Ascending aorta (tissue), 2 donors: ENCODE data around the gene FAM241B. TPM values are rescaled to one million over a fixed set of nuclear protein-coding genes. Genes with fewer than 3 reads are reported as not detected.

Experiments used
- DNase-seq, 2 donors: peaks; one replicate each; pipeline ENCODE4 v3.0.0-alpha.2; 2019; ENCODE audit warnings: low spot score in 2 of 2
- H3K27ac ChIP-seq, 2 donors: fragments of 200-600 bp; sonication (generic); one replicate each; pipeline ENCODE4 v1.5.1; 2016 to 2017; ENCODE audit warnings: mild to moderate bottlenecking in 1 of 2
- H3K27me3 ChIP-seq: fragments of 200-600 bp; sonication (generic); one replicate; pipeline ENCODE4 v1.5.1; 2017
- H3K36me3 ChIP-seq, 2 donors: fragments of 200-600 bp; sonication (generic); one replicate each; pipeline ENCODE4 v1.5.1; 2016
- H3K4me1 ChIP-seq, 2 donors: fragments of 200-600 bp; sonication (generic); one replicate each; pipeline ENCODE4 v1.5.1; 2016 to 2017; ENCODE audit warnings: mild to moderate bottlenecking in 1 of 2
- H3K4me3 ChIP-seq, 2 donors: fragments of 200-600 bp; sonication (generic); one replicate each; pipeline ENCODE4 v1.5.1; 2016 to 2017; ENCODE audit warnings: mild to moderate bottlenecking in 1 of 2
- H3K9me3 ChIP-seq, 2 donors: fragments of 200-600 bp; sonication (generic); one replicate each; pipeline ENCODE4 v1.5.1; 2016
- intact Hi-C: fragments of 100-400 bp; cut with DNase I; formaldehyde crosslinking; loops from one replicate; pipeline ENCODE4 v1.15.1; 2023
- total RNA-seq: library from RNA; depleted of rRNA; stranded (reverse); fragments of >200 nt; gene quantifications from one replicate; pipeline ENCODE4 v1.1.0, GENCODE V29; 2016
- TF ChIP-seq, protein P1 (sequence below), 3 experiments: fragments of 200-600 bp in 2 of 3; fragments of 450-650 bp in 1 of 3; sonication (generic) in 2 of 3; IDR thresholded peaks; one replicate each; pipeline ENCODE4 v1.5.1; 2016 to 2019; ENCODE audit warnings: antibody characterized with exemption in 3 of 3, mild to moderate bottlenecking in 1 of 3, moderate library complexity in 1 of 3

The FAM241B gene
- total RNA-seq, 1 donor from 2014 or later: not detected

GRCh38 chr10:69665474-69666320 lies 35.6 kb downstream of the FAM241B start:
- intact Hi-C loops: no loop called here
- Histone ChIP-seq H3K27me3 (no peaks in the 10 kb centered on the region), H3K4me3 (no peak overlapping the region), H3K27ac (no peak overlapping the region), H3K9me3 (no peaks in the 10 kb centered on the region), H3K4me1 (no peaks in the 10 kb centered on the region), H3K36me3 (no peaks in the 10 kb centered on the region)
- TF ChIP-seq, protein P1, sequence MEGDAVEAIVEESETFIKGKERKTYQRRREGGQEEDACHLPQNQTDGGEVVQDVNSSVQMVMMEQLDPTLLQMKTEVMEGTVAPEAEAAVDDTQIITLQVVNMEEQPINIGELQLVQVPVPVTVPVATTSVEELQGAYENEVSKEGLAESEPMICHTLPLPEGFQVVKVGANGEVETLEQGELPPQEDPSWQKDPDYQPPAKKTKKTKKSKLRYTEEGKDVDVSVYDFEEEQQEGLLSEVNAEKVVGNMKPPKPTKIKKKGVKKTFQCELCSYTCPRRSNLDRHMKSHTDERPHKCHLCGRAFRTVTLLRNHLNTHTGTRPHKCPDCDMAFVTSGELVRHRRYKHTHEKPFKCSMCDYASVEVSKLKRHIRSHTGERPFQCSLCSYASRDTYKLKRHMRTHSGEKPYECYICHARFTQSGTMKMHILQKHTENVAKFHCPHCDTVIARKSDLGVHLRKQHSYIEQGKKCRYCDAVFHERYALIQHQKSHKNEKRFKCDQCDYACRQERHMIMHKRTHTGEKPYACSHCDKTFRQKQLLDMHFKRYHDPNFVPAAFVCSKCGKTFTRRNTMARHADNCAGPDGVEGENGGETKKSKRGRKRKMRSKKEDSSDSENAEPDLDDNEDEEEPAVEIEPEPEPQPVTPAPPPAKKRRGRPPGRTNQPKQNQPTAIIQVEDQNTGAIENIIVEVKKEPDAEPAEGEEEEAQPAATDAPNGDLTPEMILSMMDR (IDR thresholded peaks at IDR 0.05): no peak
- no peak for DNase-seq

GRCh38 chr10:69666756-69667155 lies 36.7 kb downstream of the FAM241B start:
- Histone ChIP-seq H3K4me1 (no peaks in the 10 kb centered on the region), H3K27ac (no peak overlapping the region), H3K9me3 (no peaks in the 10 kb centered on the region), H3K27me3 (no peaks in the 10 kb centered on the region), H3K4me3 (no peak overlapping the region), H3K36me3 (no peaks in the 10 kb centered on the region)
- DNase-seq: no peak
- intact Hi-C loops: no loop called here
- TF ChIP-seq, protein P1 (IDR thresholded peaks at IDR 0.05): no peak

- TF ChIP-seq, protein P1 (IDR thresholded peaks at IDR 0.05): no peak
- no peak for DNase-seq
- Histone ChIP-seq H3K4me1 (no peaks in the 10 kb centered on the region), H3K36me3 (no peaks in the 10 kb centered on the region), H3K27me3 (no peaks in the 10 kb centered on the region), H3K9me3 (no peaks in the 10 kb centered on the region), H3K4me3 (no peak overlapping the region), H3K27ac (no peak overlapping the region)
- intact Hi-C loops: no loop called here
Measured at GRCh38 chr10:69668721-69669120, 38.7 kb downstream of the FAM241B start.

DNA sequence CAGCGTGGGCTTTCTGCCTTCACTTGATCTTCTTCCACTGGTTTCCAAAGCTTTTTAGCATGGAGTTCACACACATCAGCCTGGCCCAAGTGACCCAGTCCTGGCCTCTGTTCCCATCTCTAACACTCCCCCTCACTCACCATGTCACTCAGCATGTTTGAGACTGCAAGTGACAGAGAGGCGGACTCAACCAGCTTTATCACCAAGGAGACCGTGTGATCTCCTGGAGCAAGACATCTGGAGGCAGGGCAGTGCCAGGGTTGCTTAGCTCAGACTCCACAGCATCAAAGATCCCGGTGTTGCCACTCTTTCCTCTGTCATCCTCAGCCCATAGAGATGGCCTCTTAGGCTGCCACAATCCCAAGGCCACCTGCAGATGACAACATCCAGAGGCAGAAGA lies 39.4 kb downstream of the FAM241B start:
- no peaks in the 10 kb centered on the region for H3K9me3 ChIP-seq
- no peak for DNase-seq
- intact Hi-C loops: no loop called here
- no peaks in the 10 kb centered on the region for H3K27me3 ChIP-seq
- no peaks in the 10 kb centered on the region for H3K36me3 ChIP-seq
- no peaks in the 10 kb centered on the region for H3K4me1 ChIP-seq
- H3K4me3 ChIP-seq: no peak overlapping the region
- H3K27ac ChIP-seq: no peak overlapping the region
- TF ChIP-seq, protein P1 (IDR thresholded peaks at IDR 0.05): no peak

DNA sequence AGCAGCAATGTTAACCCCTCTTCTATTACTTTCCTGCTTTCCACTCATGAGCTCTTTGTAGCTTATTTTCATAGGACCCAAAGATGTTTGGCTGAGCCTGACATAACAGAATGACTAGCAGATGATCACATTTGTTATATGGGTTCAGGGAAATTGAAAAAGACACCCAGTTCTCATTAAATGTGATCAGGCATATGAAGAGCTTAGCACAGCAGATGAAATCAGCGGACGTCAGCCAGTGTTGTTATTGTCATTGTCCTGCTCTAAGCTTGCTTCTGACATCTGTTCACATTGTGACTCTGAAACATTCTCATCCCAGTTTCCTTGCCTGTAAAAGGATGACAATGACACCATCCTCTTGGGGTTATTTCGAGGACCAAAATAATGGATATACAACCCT lies 43.5 kb downstream of the FAM241B start:
- no peaks in the 10 kb centered on the region for H3K9me3 ChIP-seq
- no peak overlapping the region for H3K4me3 ChIP-seq
- H3K36me3 ChIP-seq: no peaks in the 10 kb centered on the region
- intact Hi-C loops: no loop called here
- TF ChIP-seq, protein P1 (IDR thresholded peaks at IDR 0.05): no peak
- no peaks in the 10 kb centered on the region for H3K4me1 ChIP-seq
- no peak overlapping the region for H3K27ac ChIP-seq
- DNase-seq: no peak
- no peaks in the 10 kb centered on the region for H3K27me3 ChIP-seq
